Gastrocnemius medialis (tissue), 4 donors: ENCODE data around the gene SPINDOC.

Experiments
- CTCF ChIP-seq, 5 experiments: fragments of 450-650 bp in 3 of 5; fragments of 200-600 bp in 2 of 5; sonication (generic) in 2 of 5; IDR thresholded peaks in 4 of 5; conservative IDR thresholded peaks in 1 of 5; 1 replicate in 4 of 5; 2 replicates in 1 of 5; pipeline ENCODE4 v1.5.1; 2016 to 2019; ENCODE audit warnings: antibody characterized with exemption in 5 of 5, mild to moderate bottlenecking in 3 of 5, moderate library complexity in 3 of 5
- POLR2A ChIP-seq, 2 donors: fragments of 450-650 bp; IDR thresholded peaks; one replicate each; pipeline ENCODE4 v1.6.1; 2017; ENCODE audit warnings: antibody characterized with exemption in 2 of 2, mild to moderate bottlenecking in 2 of 2, moderate library complexity in 2 of 2

DNA sequence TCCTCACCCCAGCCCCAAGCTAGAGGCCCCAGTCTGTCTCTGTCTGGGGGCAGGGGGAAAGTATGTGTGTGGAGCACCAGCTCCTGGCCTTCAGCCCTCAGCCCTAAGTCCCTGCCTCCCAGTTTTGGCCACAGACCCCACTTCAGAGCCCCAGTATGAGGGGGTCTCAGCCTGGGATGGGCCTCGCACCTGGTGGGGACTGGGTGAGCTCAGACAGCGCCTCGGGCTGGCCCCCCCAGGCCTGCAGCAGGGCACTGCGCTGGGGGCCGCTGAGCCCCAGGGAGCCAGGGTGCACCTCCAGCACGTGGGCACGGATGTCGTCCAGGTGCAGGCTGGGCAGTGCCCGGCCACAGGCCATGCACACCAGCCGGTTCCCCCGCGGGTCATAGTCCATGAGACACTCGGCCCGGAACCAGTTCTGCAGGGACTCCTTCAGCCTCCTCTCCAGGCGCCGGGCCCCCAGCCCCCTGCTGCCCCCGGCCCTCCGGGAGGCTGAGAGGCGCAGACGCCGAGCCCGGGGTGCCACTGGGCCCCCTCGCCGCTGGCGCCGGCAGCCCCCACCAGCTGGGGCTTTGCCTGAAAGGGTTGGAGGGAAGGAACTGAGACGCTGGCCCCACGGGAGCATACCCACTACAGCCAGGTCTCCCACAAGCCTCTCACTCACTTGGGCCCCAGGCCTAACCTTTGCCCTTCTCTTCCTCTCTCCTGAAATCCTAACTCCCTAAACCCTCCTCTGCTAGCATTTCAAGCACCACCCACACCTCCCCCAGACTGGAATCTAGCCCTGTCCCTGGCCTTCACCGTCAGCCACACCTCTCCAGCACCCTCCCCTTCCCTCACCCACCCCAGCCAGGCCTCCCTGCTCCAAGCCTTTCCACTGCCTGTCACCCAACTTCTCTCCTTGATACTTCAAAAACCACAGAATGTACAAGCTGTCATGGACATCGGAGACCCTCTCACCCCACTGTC lies 48.3 kb upstream of the SPINDOC start:
- TF ChIP-seq CTCF (IDR thresholded peaks at IDR 0.05 in 4 of 5, conservative IDR thresholded peaks at IDR 0.05 in 1 of 5) (no peak), POLR2A (IDR thresholded peaks at IDR 0.05) (no peak)
